Peyer's patch (tissue), 4 donors: ENCODE results near the gene UROC1. TPM values are rescaled to one million over a fixed set of nuclear protein-coding genes. Genes with fewer than 3 reads are reported as not detected.
A peak's percentile ranks its signal among the peaks of the same experiment; 100 is the strongest.

ENCODE experiments used
- DNase-seq, 3 donors: peaks; one replicate each; pipeline ENCODE4 v3.0.0-alpha.2; 2017 to 2019
- H3K27ac ChIP-seq, 4 donors: fragments of 200-600 bp; sonication (generic); one replicate each; pipeline ENCODE4 v1.5.1; 2016 to 2019
- H3K27me3 ChIP-seq, 2 donors: fragments of 200-600 bp; sonication (generic); one replicate each; pipeline ENCODE4 v1.5.1; 2019
- H3K36me3 ChIP-seq, 3 donors: fragments of 200-600 bp; sonication (generic); one replicate each; pipeline ENCODE4 v1.5.1; 2016 to 2019
- H3K4me1 ChIP-seq, 4 donors: fragments of 200-600 bp; sonication (generic); one replicate each; pipeline ENCODE4 v1.5.1; 2016 to 2019
- H3K4me3 ChIP-seq, 4 donors: fragments of 200-600 bp; sonication (generic); 1 replicate in 3 of 4; 2 replicates in 1 of 4; pipeline ENCODE4 v1.5.1; 2016 to 2019; ENCODE audit warnings: mild to moderate bottlenecking in 1 of 4
- H3K9me3 ChIP-seq, 4 donors: fragments of 200-600 bp; sonication (generic); one replicate each; pipeline ENCODE4 v1.5.1; 2016 to 2019; ENCODE audit warnings: mild to moderate bottlenecking in 1 of 4
- CTCF ChIP-seq, 6 experiments: fragments of 450-650 bp in 4 of 6; fragments of 200-600 bp in 2 of 6; sonication (generic) in 1 of 6; IDR thresholded peaks; one replicate each; pipeline ENCODE4 v1.5.1; 2017 to 2019; ENCODE audit warnings: antibody characterized with exemption in 6 of 6, mild to moderate bottlenecking in 3 of 6, moderate library complexity in 1 of 6
- POLR2A ChIP-seq, 2 donors: fragments of 450-650 bp; IDR thresholded peaks; one replicate each; pipeline ENCODE4 v1.5.1; 2017; ENCODE audit warnings: antibody characterized with exemption in 2 of 2, mild to moderate bottlenecking in 2 of 2, moderate library complexity in 2 of 2
- total RNA-seq, 4 donors: library from RNA; depleted of rRNA; stranded (reverse); fragments of >200 nt; gene quantifications; one replicate each; pipeline ENCODE4 v1.1.0, GENCODE V29; 2016

Gene UROC1
- total RNA-seq, 4 donors from 2014 or later: not detected

GRCh38 chr3:126527006-126527405, 9.4 kb upstream of the UROC1 start:
- Histone ChIP-seq H3K4me1 (peaks cover 0 to 19% (median 3%) of the 10 kb centered on the region in 4 donors), H3K4me3 (no peak overlapping the region), H3K27ac (no peak overlapping the region), H3K27me3 (no peaks in the 10 kb centered on the region), H3K36me3 (no peaks in the 10 kb centered on the region), H3K9me3 (no peaks in the 10 kb centered on the region)
- peak in 1 of 3 donors; percentile 34 for DNase-seq
- no peak for TF ChIP-seq POLR2A (IDR thresholded peaks at IDR 0.05)
- no peak for TF ChIP-seq CTCF (IDR thresholded peaks at IDR 0.05)

GRCh38 chr3:126526668-126527005, 9.1 kb upstream of the UROC1 start:
- no peak overlapping the region for H3K4me3 ChIP-seq
- no peaks in the 10 kb centered on the region for H3K27me3 ChIP-seq
- H3K9me3 ChIP-seq: no peaks in the 10 kb centered on the region
- H3K36me3 ChIP-seq: no peaks in the 10 kb centered on the region
- no peak overlapping the region for H3K27ac ChIP-seq
- TF ChIP-seq POLR2A (IDR thresholded peaks at IDR 0.05) (no peak), CTCF (IDR thresholded peaks at IDR 0.05) (no peak)
- no peak for DNase-seq
- H3K4me1 ChIP-seq: peaks cover 0 to 19% (median 3%) of the 10 kb centered on the region in 4 donors

- TF ChIP-seq CTCF (IDR thresholded peaks at IDR 0.05) (no peak), POLR2A (IDR thresholded peaks at IDR 0.05) (no peak)
- Histone ChIP-seq H3K9me3 (no peaks in the 10 kb centered on the region), H3K36me3 (no peaks in the 10 kb centered on the region), H3K27me3 (no peaks in the 10 kb centered on the region), H3K27ac (no peak overlapping the region), H3K4me1 (peaks cover 0 to 19% (median 3%) of the 10 kb centered on the region in 4 donors), H3K4me3 (no peak overlapping the region)
- peak in 1 of 3 donors; percentile 35 for DNase-seq
Measured at GRCh38 chr3:126525853-126526667, 8.5 kb upstream of the UROC1 start.

- no peak for TF ChIP-seq POLR2A (IDR thresholded peaks at IDR 0.05)
- TF ChIP-seq CTCF (IDR thresholded peaks at IDR 0.05): no peak
- Histone ChIP-seq H3K9me3 (no peaks in the 10 kb centered on the region), H3K27me3 (no peaks in the 10 kb centered on the region), H3K4me3 (peak overlapping the region in 1 of 4 donors; percentile 69), H3K4me1 (peaks cover 0 to 19% (median 3%) of the 10 kb centered on the region in 4 donors), H3K27ac (no peak overlapping the region), H3K36me3 (no peaks in the 10 kb centered on the region)
- DNase-seq: peak in 1 of 3 donors; percentile 47
Measured at GRCh38 chr3:126525091-126525852, 7.7 kb upstream of the UROC1 start.

- Histone ChIP-seq H3K4me1 (peaks cover 0 to 19% (median 3%) of the 10 kb centered on the region in 4 donors), H3K9me3 (no peaks in the 10 kb centered on the region), H3K36me3 (no peaks in the 10 kb centered on the region), H3K27me3 (no peaks in the 10 kb centered on the region), H3K27ac (peak overlapping the region in 2 of 4 donors; percentile 27 to 68), H3K4me3 (peak overlapping the region; percentile 4 to 69 (median 42))
- TF ChIP-seq CTCF (IDR thresholded peaks at IDR 0.05): no peak
- TF ChIP-seq POLR2A (IDR thresholded peaks at IDR 0.05): no peak
- DNase-seq: peak in 1 of 3 donors; percentile 63
Measured at GRCh38 chr3:126524429-126524988, 6.9 kb upstream of the UROC1 start.
